LNCAP (cell line): ENCODE measurements around the gene STX18.

ENCODE experiments used
- TF ChIP-seq, protein P1 (sequence below): fragments of 450-650 bp; IDR thresholded peaks from 2 replicates; pipeline ENCODE4 v1.5.1; 2017; ENCODE audit warnings: mild to moderate bottlenecking

The STX18 gene

DNA sequence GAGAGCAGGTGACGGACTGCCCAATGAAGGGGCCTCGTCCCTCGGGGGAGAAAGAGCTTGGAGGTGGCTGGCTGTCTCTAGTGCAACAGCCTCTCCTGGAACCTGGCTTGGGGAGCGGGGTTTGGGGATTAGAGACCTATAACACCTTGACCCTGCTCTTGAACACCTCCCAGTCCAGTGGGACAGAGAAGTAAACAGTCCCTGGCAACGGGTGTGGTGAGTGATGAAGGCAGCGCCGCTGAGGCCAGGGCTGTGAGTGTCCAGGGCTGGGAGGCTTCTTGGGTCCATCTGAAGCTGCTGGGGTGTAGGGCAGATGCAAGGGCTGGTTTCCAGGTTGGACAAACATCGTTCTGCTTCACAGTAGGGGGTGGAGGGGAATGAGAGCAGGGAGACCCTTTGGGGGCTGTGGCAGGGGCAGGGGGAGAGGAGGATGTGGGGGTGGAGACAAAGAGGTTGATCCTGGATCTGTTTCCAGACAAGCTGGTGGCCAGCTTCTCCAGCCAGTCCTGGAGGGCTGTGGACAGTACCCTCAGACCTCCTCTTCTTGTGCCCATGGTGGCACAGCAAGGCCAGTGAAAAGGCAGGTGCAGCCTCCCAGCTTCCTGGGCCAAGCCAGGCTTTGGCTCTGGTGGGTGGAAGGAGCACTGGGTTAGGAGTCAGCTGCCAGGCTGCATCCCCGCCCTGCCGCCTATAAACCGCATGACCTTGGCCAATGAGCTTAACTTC is 151.2 kb downstream of the STX18 start:
- TF ChIP-seq, protein P1, sequence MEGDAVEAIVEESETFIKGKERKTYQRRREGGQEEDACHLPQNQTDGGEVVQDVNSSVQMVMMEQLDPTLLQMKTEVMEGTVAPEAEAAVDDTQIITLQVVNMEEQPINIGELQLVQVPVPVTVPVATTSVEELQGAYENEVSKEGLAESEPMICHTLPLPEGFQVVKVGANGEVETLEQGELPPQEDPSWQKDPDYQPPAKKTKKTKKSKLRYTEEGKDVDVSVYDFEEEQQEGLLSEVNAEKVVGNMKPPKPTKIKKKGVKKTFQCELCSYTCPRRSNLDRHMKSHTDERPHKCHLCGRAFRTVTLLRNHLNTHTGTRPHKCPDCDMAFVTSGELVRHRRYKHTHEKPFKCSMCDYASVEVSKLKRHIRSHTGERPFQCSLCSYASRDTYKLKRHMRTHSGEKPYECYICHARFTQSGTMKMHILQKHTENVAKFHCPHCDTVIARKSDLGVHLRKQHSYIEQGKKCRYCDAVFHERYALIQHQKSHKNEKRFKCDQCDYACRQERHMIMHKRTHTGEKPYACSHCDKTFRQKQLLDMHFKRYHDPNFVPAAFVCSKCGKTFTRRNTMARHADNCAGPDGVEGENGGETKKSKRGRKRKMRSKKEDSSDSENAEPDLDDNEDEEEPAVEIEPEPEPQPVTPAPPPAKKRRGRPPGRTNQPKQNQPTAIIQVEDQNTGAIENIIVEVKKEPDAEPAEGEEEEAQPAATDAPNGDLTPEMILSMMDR, result no peak

DNA sequence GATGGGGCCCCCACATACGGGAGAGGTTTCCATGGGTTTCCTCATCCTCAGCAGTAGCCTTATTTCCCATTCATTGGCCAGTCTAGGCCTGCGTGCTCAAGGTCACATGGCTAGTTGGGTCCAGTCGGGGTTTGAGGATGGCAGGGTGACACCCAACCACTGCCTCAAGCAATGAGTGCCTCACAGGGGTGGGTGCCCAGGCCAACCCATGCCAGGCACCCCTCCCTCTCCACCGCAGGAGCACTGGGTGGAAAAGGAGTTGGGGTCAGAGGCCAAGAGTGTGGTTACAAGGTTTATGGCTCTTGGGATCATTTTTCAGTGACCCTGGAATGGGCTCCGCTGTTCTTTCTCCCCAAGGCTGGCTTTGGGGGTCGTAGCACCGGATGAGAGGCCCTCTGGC is 151.8 kb downstream of the STX18 start:
- TF ChIP-seq, protein P1, result no peak

DNA sequence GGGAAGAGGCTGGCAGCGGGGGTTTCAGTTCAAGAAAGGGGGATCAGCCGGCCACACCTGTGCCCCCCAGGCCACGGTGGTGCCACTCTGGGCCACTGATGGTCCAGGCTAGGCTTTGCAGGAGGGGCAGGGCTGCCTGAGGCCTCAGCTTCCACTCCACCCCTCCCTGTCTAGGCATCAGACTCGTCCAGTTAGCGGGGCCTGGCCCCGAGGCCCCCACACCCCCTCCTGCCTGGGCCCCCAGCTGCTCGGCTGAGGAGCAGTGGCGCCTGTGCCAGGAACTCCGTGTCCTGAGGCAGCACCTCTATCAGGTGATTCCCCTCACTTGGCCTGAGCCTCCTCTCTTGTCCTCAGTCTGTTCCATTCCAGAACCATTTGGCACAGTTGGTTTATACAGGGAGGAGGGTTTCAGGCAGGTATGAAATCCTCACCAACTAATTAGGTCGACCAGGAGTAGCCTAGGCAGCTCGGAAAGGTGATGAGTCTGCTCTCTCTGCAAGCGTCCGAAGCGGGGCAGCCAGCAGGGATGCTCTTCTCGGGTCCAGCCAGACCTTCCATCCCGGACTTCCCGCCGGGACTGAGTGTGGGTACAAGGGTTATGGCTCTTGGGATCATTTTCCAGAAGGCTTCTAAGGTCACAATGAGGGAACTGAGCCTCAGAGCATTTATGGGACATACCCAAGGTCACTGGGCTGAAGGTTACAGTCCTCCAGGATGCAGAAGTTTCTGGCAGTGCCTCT is 152.8 kb downstream of the STX18 start:
- TF ChIP-seq, protein P1, result no peak

DNA sequence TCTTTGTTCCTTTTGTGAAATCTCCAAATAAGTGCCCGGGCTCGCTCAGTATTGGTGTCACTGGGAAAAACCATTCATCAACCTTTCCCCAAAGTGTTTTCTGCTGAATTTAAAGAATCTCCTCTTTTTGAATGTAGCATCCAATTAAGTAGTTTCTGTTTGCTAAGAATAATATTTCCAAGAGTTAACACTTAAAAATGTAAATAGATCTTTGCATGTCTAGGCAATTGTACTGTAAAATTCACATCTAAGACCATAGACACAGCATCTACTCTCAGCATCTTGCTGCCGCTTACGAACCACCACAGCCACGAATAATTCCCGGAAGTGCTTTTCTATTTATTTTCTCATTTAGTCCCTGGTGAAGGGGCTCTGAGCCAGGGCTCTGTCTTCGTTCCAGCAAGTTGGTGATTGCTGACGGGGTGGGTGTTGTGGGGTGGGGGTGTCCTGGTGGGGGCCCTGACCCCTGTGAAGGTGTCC is 153.5 kb downstream of the STX18 start:
- TF ChIP-seq, protein P1, result no peak

DNA sequence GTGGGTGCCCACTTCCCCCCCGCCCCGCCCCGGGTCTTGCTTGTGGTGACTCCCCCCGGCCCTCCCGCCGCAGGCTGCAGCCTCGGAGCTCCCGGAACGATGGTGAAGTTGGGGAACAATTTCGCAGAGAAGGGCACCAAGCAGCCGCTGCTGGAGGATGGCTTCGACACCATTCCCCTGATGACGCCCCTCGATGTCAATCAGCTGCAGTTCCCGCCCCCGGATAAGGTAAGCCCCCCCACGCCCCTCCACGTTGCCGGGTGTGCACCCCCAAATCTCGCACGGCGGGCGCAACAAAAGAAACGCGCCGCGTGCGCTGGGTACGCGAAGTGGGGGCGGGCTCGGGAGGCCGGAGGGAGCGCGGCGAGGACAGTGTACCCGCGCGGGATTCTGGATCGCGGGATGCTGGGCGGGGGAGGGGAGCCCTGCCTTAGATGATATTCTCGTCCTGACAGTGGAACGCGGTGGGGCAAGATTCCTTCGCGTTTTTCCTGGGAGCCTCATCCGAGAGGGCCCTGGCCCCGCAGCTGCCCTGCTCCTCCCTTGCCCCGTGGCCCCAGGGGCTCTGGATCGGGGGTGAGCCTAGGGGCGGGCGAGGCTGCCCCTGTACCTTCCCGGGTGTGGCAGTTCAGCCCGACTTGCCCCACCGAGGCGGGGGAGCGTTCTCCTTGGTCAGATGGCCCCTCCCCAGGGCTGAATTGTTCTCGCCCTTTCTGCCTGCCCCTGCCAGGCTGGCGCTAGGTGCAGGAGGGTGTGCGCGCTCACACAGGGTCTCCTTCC is 154.1 kb downstream of the STX18 start:
- TF ChIP-seq, protein P1, result no peak

DNA sequence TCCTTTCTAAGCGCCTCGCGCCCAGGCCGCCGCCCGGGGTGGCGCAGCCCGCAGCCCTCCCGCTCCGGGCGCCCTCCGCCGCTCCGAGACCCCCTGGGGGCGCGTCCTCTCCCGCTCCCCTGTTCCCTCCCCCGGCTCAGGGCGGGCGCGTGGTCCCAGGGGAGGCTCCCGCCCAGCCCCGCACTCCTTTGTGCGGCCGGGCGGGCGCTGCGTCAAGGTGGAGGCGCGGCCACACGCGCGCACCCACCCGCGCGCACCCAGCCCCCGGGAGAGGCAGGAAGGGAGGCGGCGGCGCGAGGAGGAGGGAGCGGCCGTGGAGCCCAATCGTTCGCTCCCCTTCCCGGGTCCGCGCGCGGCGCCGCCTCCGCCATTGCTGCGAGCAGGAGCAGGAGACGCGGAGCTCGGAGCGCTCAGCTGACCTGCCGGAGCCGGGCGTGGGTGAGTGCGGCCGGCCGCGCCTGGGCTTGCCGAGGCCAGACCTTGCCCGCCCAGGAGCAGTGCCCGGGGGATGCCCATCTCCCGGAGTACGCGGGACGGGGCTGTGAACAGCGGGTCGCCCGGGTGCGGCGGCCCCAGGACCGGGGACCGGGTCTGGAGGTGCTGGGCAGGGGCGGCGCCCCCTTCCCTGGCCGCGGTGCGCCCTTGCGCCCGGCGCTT is 155.0 kb downstream of the STX18 start, which contains the start of gene NSG1:
NSG1 (plus strand) TSS at position 367 of the 657 bp plus-strand sequence. CDS start 528 bp downstream, outside the sequence.
- TF ChIP-seq, protein P1, result no peak

DNA sequence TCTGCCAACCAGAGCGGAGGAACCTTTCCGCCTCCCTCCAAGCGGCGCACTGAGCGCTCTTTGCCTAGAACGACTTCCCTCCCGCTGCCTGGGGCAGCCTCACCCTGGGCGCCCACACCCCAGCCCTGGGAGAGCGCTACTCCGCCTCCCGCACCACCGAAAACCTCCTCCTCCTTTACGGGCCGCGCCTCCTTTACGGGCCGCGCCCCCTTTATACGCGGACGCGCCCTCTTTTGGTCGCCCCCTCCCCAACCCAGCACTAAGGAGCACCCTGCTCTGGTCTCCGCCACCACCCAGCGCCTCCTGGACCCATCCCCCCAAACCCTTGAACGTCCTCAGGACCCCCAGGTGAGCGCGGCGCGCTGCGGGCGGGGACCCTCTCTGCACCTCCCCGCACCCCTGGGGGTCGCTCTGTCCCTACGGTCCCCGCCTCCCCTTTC is 155.5 kb downstream of the STX18 start:
- TF ChIP-seq, protein P1, result no peak
